Activated CD4-positive, alpha-beta memory T cell treated with anti-CD3 and anti-CD28 coated beads, Interleukin-2, amount 10 ng/mL, durations not matched to agents 7 days and 5 days (primary cell): ENCODE results near the gene ASPG. TPM values are rescaled to one million over a fixed set of nuclear protein-coding genes. Genes with fewer than 3 reads are reported as not detected.

Source experiments
- CTCF ChIA-PET: fragments of 350-600 bp; sonication (Branson Sonifier 250); formaldehyde crosslinking; loops from one replicate; lab custom pipeline; 2021; ENCODE audit warnings: antibody characterized with exemption, inconsistent platforms; lab: Charles Lee
- POLR2A ChIA-PET: fragments of 350-600 bp; sonication (Branson Sonifier 250); formaldehyde crosslinking; loops from one replicate; lab custom pipeline; 2021; ENCODE audit warnings: antibody characterized with exemption; lab: Charles Lee
- DNase-seq: peaks from one replicate; pipeline ENCODE4 v3.0.0-alpha.2; 2020
- H3K27ac Mint-ChIP-seq: one replicate; pipeline ENCODE4 v1.8.0; 2021; ENCODE audit warnings: mild to moderate bottlenecking, mixed read lengths
- H3K27me3 Mint-ChIP-seq: one replicate; pipeline ENCODE4 v1.8.0; 2021; ENCODE audit warnings: mixed read lengths
- H3K36me3 Mint-ChIP-seq: one replicate; pipeline ENCODE4 v1.8.0; 2021; ENCODE audit warnings: low read depth, mixed read lengths
- H3K4me1 Mint-ChIP-seq: one replicate; pipeline ENCODE4 v1.8.0; 2021; ENCODE audit warnings: mixed read lengths
- H3K4me3 Mint-ChIP-seq: one replicate; pipeline ENCODE4 v1.8.0; 2021; ENCODE audit warnings: mild to moderate bottlenecking, mixed read lengths
- H3K9me3 Mint-ChIP-seq: one replicate; pipeline ENCODE4 v1.8.0; 2021; ENCODE audit warnings: mixed read lengths
- total RNA-seq, 2 experiments: library from RNA; stranded (reverse); gene quantifications; one replicate each; pipeline ENCODE4 v1.2.3, GENCODE V29; 2021

Gene ASPG
- total RNA-seq, 2 experiments from 2014 or later: not detected

- Mint-ChIP-seq H3K27ac (no peak overlapping the region), H3K9me3 (no peaks in the 10 kb centered on the region), H3K27me3 (peaks cover 5% of the 10 kb centered on the region), H3K4me3 (no peak overlapping the region), H3K4me1 (peaks cover 23% of the 10 kb centered on the region), H3K36me3 (no peaks in the 10 kb centered on the region)
- ChIA-PET POLR2A (no interaction called here), CTCF (no interaction called here)
- DNase-seq: peak; percentile 12
Measured at GRCh38 chr14:104081261-104081835, 4.2 kb upstream of the ASPG start.

- Mint-ChIP-seq H3K36me3 (no peaks in the 10 kb centered on the region), H3K27me3 (peaks cover 6% of the 10 kb centered on the region), H3K9me3 (no peaks in the 10 kb centered on the region), H3K4me1 (peaks cover 16% of the 10 kb centered on the region), H3K4me3 (no peak overlapping the region), H3K27ac (no peak overlapping the region)
- no peak for DNase-seq
- POLR2A ChIA-PET: no interaction called here
- CTCF ChIA-PET: no interaction called here
Measured at GRCh38 chr14:104081951-104082464, 3.5 kb upstream of the ASPG start.

DNA sequence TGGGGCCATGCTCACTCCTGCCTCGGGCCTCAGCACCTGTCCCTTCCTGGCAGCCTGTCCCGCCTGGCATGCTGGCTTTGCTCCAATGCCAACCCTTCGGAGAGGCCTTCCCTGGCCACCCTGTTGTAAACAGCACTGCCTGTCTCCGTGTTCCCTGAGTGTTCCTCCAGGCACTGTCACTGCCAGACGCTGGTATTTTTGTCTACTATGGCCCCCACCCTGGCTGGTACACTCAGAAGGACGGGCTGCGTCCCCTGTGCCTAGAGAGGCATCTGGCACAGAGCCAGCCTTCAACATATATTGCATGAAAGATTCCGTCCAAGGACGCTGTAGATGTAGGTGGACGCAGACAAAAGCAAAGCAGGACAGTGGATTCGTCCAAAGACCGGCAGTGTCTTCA, 2.7 kb upstream of the ASPG start:
- H3K27ac Mint-ChIP-seq: no peak overlapping the region
- ChIA-PET CTCF (interaction anchor here (1.0 kb wide), 1 partner anchor 11 kb away, joined by 3 read pairs; no protein-coding TSS in a partner anchor), POLR2A (no interaction called here)
- DNase-seq: no peak
- no peaks in the 10 kb centered on the region for H3K36me3 Mint-ChIP-seq
- peaks cover 8% of the 10 kb centered on the region for H3K4me1 Mint-ChIP-seq
- no peak overlapping the region for H3K4me3 Mint-ChIP-seq
- H3K9me3 Mint-ChIP-seq: no peaks in the 10 kb centered on the region
- H3K27me3 Mint-ChIP-seq: peaks cover 6% of the 10 kb centered on the region

DNA sequence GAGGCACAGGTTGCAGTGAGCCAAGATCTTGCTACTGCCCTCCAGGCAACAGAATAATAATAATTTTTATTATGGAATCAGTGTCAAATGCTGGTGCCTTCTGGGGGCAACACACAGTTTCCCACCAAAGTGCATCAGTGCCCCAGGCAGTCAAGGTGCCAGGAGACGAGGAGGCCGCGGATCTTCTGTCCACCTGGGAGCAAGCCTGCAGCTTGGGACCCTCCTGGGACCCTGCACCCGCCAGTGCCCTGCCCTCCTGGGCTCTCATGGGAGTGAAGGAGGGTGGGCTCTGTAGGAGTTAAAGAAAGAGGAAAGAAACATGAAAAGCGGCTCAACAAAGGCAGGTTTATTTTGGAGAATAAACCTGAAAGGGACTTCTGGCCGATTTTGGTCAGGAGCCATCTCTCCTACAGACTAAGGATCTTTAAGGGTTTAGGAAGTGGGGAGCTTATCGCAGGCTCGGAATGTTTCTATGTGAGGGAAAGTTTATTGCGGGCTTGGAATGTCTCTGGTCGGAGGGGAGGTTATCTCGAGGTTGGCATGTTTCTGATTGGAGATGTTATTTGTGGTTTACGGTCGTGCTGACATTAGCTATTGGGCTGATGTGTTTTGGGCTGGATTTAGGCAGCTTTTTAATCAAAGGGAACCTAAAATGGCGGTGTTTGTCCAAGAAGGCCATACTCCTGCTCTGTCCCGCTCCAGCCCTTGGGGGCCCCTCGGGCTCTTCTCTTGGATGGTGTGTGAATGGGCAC, 1.1 kb upstream of the ASPG start:
- H3K9me3 Mint-ChIP-seq: no peaks in the 10 kb centered on the region
- H3K27ac Mint-ChIP-seq: no peak overlapping the region
- ChIA-PET CTCF (no interaction called here), POLR2A (no interaction called here)
- peaks cover 6% of the 10 kb centered on the region for H3K27me3 Mint-ChIP-seq
- H3K4me3 Mint-ChIP-seq: no peak overlapping the region
- H3K36me3 Mint-ChIP-seq: no peaks in the 10 kb centered on the region
- no peaks in the 10 kb centered on the region for H3K4me1 Mint-ChIP-seq
- no peak for DNase-seq

DNA sequence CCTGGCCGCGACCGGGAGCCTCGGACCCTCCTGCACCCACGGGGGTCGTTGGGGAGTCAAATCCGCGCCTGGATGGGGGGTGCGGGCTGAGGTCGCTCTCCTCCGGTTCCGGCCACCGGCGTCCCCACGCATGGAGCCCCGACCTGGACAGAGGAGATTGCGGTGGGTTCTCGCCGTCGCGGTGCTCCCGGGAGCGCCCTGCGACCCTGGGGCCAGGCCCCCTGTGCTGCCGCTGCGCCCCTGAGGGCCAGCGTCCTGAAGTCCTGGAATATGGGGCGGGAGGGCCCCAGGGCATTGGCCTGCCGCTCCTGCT, 345 bp downstream of the ASPG start:
- ChIA-PET CTCF (interaction anchor here (3.8 kb wide), 1 partner anchor 8 kb away, joined by 9 read pairs; no protein-coding TSS in a partner anchor), POLR2A (no interaction called here)
- no peak for DNase-seq
- Mint-ChIP-seq H3K27ac (no peak overlapping the region), H3K9me3 (no peaks in the 10 kb centered on the region), H3K36me3 (no peaks in the 10 kb centered on the region), H3K4me1 (no peaks in the 10 kb centered on the region), H3K27me3 (peaks cover 6% of the 10 kb centered on the region), H3K4me3 (no peak overlapping the region)

DNA sequence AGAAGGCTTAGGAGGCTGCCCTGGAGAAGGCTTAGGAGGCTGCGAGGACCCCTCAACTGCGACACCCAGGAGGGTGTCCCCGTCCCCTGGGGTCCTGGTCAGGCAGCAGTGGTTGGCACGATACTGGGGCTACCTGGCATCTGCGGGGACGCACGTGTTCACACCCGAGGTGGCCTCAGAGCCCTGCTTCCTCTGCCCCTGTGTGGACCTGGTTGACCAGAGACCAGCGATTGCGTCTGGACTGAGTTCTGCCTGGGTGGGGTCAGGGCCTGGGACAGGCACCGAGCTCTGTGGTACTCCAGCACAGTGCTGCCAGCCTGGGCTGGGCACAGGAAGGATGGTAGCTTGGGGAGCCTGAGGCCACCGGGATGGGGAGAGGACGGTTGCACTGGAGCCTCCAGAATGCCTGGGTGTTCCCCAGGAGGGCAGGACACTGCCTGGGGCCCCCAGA, 735 bp downstream of the ASPG start:
- ChIA-PET POLR2A (no interaction called here), CTCF (interaction anchor here (3.8 kb wide), 1 partner anchor 8 kb away, joined by 9 read pairs; no protein-coding TSS in a partner anchor)
- H3K27me3 Mint-ChIP-seq: peaks cover 6% of the 10 kb centered on the region
- H3K36me3 Mint-ChIP-seq: no peaks in the 10 kb centered on the region
- no peaks in the 10 kb centered on the region for H3K9me3 Mint-ChIP-seq
- H3K4me1 Mint-ChIP-seq: no peaks in the 10 kb centered on the region
- no peak for DNase-seq
- no peak overlapping the region for H3K4me3 Mint-ChIP-seq
- H3K27ac Mint-ChIP-seq: no peak overlapping the region

DNA sequence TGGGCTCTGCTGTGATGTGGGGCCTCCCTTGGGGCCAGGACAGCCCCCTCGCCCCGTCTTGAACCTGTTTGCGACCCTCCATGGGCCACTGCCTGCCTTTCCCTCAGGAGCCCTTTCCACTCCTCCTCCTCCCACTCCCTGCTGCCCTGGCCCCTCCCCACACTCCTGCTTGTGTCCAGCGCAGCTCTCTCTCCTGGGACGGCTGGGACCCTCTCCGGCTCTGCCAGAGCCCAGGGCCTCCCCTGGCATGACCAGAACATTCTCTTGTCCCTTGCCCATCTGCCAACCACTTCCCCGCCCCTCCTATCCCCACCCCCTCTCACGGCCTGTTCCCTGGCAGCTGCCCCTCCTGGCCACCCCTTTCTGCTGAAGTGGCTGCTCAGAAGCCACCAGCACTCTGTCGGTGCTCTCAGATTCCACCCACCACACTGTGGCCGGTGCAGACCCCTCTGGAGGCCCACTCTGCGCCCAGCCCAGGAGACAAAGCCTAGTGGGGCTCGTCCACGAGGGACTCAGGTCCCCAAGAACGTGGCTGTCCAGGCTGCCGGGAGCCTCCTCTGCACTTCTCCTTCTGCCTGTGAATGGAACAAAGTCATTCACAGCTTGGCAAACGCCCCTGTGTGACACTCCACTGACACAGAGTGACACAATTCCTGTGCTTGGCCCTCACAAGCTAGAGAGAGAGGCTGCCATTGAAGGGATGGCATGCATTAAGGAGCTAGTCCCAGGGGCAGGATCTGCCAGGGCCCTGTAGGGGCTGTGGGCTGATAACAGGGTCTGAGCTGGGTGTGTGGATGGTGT, 1.4 kb downstream of the ASPG start:
- POLR2A ChIA-PET: no interaction called here
- Mint-ChIP-seq H3K9me3 (no peaks in the 10 kb centered on the region), H3K4me1 (no peaks in the 10 kb centered on the region), H3K27ac (no peak overlapping the region), H3K27me3 (peaks cover 6% of the 10 kb centered on the region), H3K36me3 (no peaks in the 10 kb centered on the region), H3K4me3 (no peak overlapping the region)
- no peak for DNase-seq
- CTCF ChIA-PET: interaction anchor here (1.3 to 3.8 kb wide), 2 partner anchors 9 to 10 kb away, joined by 4 to 9 read pairs; no protein-coding TSS in a partner anchor

DNA sequence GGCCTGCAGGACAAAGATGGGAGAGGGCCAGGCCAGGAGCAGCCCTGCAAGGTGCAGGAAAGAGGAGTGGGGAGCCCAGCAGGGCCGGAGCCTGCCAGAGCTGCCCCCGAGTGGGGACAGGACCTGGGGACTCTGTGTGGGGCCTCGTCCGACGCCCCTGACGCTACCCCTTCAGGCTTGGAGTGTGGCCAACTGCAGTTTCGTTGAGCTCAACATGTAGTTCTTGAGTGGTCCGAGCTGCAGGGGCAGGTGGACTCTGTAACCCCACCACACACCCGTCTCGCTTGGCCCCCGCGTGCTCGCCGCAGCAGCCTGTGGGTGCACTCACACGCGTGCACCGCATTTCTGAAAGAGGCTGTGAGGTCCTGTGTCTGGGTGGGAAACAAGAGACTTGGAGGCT, 2.0 kb downstream of the ASPG start:
- Mint-ChIP-seq H3K27ac (no peak overlapping the region), H3K36me3 (no peaks in the 10 kb centered on the region), H3K9me3 (no peaks in the 10 kb centered on the region), H3K4me1 (no peaks in the 10 kb centered on the region), H3K4me3 (no peak overlapping the region), H3K27me3 (peaks cover 6% of the 10 kb centered on the region)
- ChIA-PET CTCF (interaction anchor here (1.3 to 3.8 kb wide), 2 partner anchors 9 to 10 kb away, joined by 4 to 9 read pairs; no protein-coding TSS in a partner anchor), POLR2A (no interaction called here)
- no peak for DNase-seq

DNA sequence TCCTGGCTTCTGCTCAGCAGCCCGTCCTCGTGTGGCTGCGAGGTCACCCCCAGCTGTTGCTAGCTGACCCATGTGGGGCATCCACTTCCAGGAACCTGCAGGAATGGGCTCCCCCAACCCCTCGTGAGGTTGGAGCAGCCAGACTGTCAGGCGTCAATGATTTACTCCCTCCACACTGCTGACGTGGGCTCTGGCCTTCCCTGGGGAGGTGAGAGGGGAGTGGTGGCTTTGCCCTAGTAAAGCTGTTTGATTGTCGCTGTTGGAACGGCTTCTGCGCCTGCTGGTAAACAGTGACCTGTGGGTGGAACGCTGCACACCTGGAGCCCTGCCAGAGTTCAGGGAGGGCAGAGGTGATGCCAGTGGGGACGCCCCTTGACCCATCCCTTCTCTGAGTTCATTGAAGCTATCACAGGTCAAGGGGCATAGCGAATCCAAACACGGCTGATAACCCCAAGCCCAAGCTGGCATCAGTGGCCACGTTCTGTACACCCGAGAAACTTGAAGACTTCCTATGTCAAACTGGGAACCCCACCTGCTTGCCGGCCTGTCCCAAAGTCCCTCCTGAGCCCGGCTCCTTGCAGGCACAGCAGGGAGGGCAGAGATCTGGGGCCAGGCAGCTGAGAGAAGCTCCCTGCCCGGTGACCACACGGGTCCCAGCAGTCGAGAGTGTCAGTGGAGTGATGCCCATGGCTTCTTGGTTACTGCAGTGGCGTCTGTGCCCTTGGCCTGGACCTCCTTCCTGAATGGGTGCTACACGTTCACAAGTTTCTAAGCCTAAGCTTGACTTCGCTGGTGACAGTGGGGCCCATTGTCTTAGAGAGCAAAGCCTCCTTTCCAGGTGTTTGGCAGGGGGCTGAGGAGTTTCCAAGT, 2.7 kb downstream of the ASPG start:
- no peak overlapping the region for H3K4me3 Mint-ChIP-seq
- no peaks in the 10 kb centered on the region for H3K4me1 Mint-ChIP-seq
- ChIA-PET POLR2A (no interaction called here), CTCF (interaction anchor here (1.3 to 3.8 kb wide), 3 partner anchors 8 to 12 kb away, joined by 3 to 9 read pairs (median 4); no protein-coding TSS in a partner anchor)
- no peaks in the 10 kb centered on the region for H3K9me3 Mint-ChIP-seq
- H3K27ac Mint-ChIP-seq: no peak overlapping the region
- H3K36me3 Mint-ChIP-seq: no peaks in the 10 kb centered on the region
- H3K27me3 Mint-ChIP-seq: peaks cover 6% of the 10 kb centered on the region
- DNase-seq: no peak

DNA sequence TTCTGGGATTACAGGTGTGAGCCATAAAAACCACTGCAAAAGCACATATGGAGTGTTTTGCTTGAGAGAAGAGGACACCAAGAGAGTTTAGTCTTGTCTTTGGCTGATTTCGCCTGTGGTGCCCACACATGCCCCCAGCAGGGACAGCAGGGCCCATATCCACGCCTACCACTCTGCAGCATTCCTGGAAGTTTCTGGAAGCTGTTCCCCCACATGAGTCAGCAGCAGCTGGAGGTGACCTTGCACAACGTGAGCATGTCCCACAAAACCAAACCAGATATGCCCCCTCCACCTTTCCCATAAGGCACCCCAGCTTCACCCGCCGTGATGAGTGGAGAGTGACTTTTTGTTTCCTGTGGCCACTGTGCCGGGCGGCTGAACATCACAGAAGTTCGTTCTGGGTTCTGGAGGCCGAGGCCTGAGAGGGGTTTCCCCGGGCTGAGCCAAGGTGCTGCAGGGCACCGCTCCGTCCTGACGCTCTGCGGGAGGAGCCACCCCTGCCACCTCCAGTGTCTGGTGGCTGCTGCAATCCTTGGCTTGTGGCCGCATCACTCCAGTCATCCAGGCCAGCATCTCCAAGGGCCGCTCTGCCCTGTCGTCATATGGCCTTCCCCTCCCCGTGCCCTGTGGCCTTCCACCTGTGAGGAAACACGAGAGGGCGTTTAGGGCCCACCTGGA, 4.7 kb downstream of the ASPG start:
- CTCF ChIA-PET: no interaction called here
- peaks cover 4% of the 10 kb centered on the region for H3K4me1 Mint-ChIP-seq
- no peak for DNase-seq
- no peaks in the 10 kb centered on the region for H3K9me3 Mint-ChIP-seq
- peaks cover 1% of the 10 kb centered on the region for H3K27me3 Mint-ChIP-seq
- POLR2A ChIA-PET: no interaction called here
- no peak overlapping the region for H3K4me3 Mint-ChIP-seq
- H3K36me3 Mint-ChIP-seq: no peaks in the 10 kb centered on the region
- H3K27ac Mint-ChIP-seq: no peak overlapping the region

DNA sequence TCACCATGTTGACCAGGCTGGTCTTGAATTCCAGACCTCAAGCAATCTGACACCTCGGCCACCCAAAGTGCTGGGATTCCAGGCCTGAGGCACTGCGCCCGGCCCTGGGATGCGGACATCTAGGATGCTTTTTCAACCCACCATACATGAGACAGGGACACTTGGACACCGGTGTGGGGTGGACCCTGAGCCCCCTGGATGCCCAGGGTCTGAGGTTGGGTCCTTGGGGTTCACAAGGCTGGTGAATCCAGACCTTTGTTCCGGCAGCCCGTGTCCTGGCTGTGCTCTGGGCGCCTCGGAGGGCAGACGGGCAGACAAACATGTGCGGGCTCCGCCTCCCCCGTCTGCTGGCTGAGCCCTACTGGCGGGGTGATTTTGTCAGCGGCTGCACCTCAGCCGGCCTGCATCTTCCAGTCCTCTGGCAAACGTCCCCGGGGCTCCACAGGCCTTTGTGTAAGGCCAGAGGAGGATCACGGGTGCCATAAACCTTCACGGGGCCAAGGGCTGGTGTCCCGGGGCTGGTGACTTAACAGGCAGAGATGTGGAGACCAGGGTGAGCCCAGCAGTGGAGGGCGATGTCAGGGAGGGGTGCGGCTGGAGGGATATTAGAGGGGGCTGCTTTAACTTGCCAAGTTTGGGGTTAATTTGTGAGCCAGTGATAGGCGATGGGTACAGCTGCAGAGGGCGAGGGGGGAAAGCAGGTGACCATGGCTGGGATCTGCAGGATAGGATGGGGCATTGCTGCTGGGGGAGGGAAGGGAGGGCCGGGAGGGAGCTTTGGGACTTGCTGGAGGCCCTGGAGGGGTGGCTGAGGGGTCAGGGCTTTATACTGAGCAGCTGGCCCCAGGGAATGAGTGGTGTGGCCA, 5.8 kb downstream of the ASPG start:
- Mint-ChIP-seq H3K4me1 (peaks cover 4% of the 10 kb centered on the region), H3K9me3 (no peaks in the 10 kb centered on the region), H3K27ac (no peak overlapping the region), H3K4me3 (no peak overlapping the region), H3K27me3 (peaks cover under 1% of the 10 kb centered on the region), H3K36me3 (no peaks in the 10 kb centered on the region)
- no peak for DNase-seq
- CTCF ChIA-PET: no interaction called here
- POLR2A ChIA-PET: no interaction called here
